Breast epithelium (tissue), 3 donors: ENCODE results near the gene SNTB2.

Source experiments
- CTCF ChIP-seq, 3 donors: fragments of 450-650 bp; IDR thresholded peaks; one replicate each; pipeline ENCODE4 v1.5.1; 2016 to 2017; ENCODE audit warnings: antibody characterized with exemption in 3 of 3, mild to moderate bottlenecking in 3 of 3, moderate library complexity in 3 of 3
- POLR2A ChIP-seq: fragments of 450-650 bp; IDR thresholded peaks from one replicate; pipeline ENCODE4 v1.6.1; 2016; ENCODE audit warnings: antibody characterized with exemption, mild to moderate bottlenecking, moderate library complexity

- TF ChIP-seq POLR2A (no peak), CTCF (IDR thresholded peaks at IDR 0.05) (no peak)
Observed at GRCh38 chr16:69239851-69240250, 52.9 kb downstream of the SNTB2 start.
